Thyroid gland (tissue), 4 donors: Measurements from ENCODE around the gene TTLL5.

Source experiments
- POLR2A ChIP-seq, 2 donors: fragments of 450-650 bp; IDR thresholded peaks; one replicate each; pipeline ENCODE4 v1.6.1; 2017; ENCODE audit warnings: antibody characterized with exemption in 2 of 2, mild to moderate bottlenecking in 2 of 2, moderate library complexity in 1 of 2
- TF ChIP-seq, protein P1 (sequence below), 6 experiments: fragments of 200-600 bp in 3 of 6; fragments of 450-650 bp in 3 of 6; sonication (generic) in 3 of 6; IDR thresholded peaks; one replicate each; pipeline ENCODE4 v1.5.1; 2016 to 2019; ENCODE audit warnings: antibody characterized with exemption in 6 of 6, mild to moderate bottlenecking in 2 of 6, inconsistent platforms in 1 of 6, moderate library complexity in 1 of 6

DNA sequence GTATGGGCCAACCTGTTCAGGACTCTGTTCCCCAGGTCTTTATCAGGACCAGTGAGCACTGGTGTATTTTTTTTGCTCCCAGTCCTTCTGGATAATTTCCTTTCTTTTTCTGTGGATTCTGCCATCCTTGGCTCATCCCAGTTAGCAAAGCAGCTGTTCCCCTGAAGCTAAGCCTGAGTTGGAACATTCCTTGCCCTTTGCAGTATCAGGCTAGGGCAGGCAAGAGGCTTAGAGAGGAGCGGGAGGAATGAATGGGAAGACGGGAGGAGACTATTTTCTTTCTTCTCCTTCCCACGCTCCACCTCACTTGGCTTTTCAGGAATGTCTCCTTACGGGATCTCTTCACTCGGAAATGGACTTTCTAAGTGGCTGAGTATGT is 29.6 kb upstream of the TTLL5 start:
- TF ChIP-seq, protein P1, sequence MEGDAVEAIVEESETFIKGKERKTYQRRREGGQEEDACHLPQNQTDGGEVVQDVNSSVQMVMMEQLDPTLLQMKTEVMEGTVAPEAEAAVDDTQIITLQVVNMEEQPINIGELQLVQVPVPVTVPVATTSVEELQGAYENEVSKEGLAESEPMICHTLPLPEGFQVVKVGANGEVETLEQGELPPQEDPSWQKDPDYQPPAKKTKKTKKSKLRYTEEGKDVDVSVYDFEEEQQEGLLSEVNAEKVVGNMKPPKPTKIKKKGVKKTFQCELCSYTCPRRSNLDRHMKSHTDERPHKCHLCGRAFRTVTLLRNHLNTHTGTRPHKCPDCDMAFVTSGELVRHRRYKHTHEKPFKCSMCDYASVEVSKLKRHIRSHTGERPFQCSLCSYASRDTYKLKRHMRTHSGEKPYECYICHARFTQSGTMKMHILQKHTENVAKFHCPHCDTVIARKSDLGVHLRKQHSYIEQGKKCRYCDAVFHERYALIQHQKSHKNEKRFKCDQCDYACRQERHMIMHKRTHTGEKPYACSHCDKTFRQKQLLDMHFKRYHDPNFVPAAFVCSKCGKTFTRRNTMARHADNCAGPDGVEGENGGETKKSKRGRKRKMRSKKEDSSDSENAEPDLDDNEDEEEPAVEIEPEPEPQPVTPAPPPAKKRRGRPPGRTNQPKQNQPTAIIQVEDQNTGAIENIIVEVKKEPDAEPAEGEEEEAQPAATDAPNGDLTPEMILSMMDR (IDR thresholded peaks at IDR 0.05) = no peak
- no peak for TF ChIP-seq POLR2A (IDR thresholded peaks at IDR 0.05)
